Activated B cell treated with CpG ODN at 0.5 μM for 24 hours (primary cell): ENCODE results near the gene PCDHGC3. TPM values are rescaled to one million over a fixed set of nuclear protein-coding genes. Genes with fewer than 3 reads are reported as not detected.

Experiments used
- ATAC-seq: fragments of 200-7000 bp; cut with Tn5 transposase; one replicate; pipeline ENCODE4 v1.10.0; 2021; ENCODE audit warnings: low read depth, mild to moderate bottlenecking, moderate library complexity
- CTCF ChIA-PET: fragments of 350-600 bp; sonication (Branson Sonifier 250); formaldehyde crosslinking; loops from one replicate; lab custom pipeline; 2021; ENCODE audit warnings: antibody characterized with exemption; lab: Charles Lee
- POLR2A ChIA-PET: fragments of 350-600 bp; sonication (Branson Sonifier 250); formaldehyde crosslinking; loops from one replicate; lab custom pipeline; 2021; ENCODE audit warnings: antibody characterized with exemption; lab: Charles Lee
- DNase-seq: peaks from one replicate; pipeline ENCODE4 v3.0.0; 2022
- H3K27ac Mint-ChIP-seq: one replicate; pipeline ENCODE4 v1.8.0; 2020; ENCODE audit warnings: mixed read lengths
- H3K27me3 Mint-ChIP-seq: one replicate; pipeline ENCODE4 v1.8.0; 2021; ENCODE audit warnings: mixed read lengths
- H3K36me3 Mint-ChIP-seq: one replicate; pipeline ENCODE4 v1.8.0; 2021; ENCODE audit warnings: low read depth, mixed read lengths
- H3K4me1 Mint-ChIP-seq: one replicate; pipeline ENCODE4 v1.8.0; 2021; ENCODE audit warnings: mixed read lengths
- H3K4me3 Mint-ChIP-seq: one replicate; pipeline ENCODE4 v1.8.0; 2020; ENCODE audit warnings: mild to moderate bottlenecking, mixed read lengths
- H3K9me3 Mint-ChIP-seq: one replicate; pipeline ENCODE4 v1.8.0; 2020; ENCODE audit warnings: mixed read lengths
- CTCF ChIP-seq: fragments of 200-600 bp; IDR thresholded peaks from one replicate; pipeline ENCODE4 v1.8.0; 2022; ENCODE audit warnings: antibody characterized with exemption, mild to moderate bottlenecking
- intact Hi-C: fragments of 100-400 bp; cut with micrococcal nuclease; formaldehyde crosslinking; loops from one replicate; pipeline ENCODE4 v1.15.1; 2024
- total RNA-seq: library from RNA; stranded (reverse); gene quantifications from 2 replicates; pipeline ENCODE4 v1.2.3, GENCODE V29; 2022

PCDHGC3 gene
- total RNA-seq, 1 donor from 2014 or later, result 3.3 TPM

DNA sequence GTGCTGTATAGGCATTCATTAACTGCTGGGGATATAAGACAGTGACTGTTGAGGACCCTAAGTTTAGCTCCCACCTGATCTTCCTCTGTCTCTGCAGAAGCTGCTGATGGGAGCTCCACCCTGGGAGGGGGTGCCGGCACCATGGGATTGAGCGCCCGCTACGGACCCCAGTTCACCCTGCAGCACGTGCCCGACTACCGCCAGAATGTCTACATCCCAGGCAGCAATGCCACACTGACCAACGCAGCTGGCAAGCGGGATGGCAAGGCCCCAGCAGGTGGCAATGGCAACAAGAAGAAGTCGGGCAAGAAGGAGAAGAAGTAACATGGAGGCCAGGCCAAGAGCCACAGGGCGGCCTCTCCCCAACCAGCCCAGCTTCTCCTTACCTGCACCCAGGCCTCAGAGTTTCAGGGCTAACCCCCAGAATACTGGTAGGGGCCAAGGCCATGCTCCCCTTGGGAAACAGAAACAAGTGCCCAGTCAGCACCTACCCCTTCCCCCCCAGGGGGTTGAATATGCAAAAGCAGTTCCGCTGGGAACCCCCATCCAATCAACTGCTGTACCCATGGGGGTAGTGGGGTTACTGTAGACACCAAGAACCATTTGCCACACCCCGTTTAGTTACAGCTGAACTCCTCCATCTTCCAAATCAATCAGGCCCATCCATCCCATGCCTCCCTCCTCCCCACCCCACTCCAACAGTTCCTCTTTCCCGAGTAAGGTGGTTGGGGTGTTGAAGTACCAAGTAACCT lies 35.3 kb downstream of the PCDHGC3 start:
- Mint-ChIP-seq H3K4me1 (peaks cover 89% of the 10 kb centered on the region), H3K36me3 (peaks cover 19% of the 10 kb centered on the region), H3K9me3 (no peaks in the 10 kb centered on the region), H3K27me3 (no peaks in the 10 kb centered on the region), H3K27ac (peak overlapping the region; percentile 62), H3K4me3 (peak overlapping the region; percentile 32)
- ChIA-PET CTCF (interaction anchor here (1.0 to 5.2 kb wide), 6 partner anchors 9 to 90 kb away, joined by 3 to 44 read pairs (median 6); partner anchors contain the start of genes PCDHGA11 and PCDHGA12), POLR2A (interaction anchor here (0.8 to 5.3 kb wide), 3 partner anchors 20 to 191 kb away, joined by 3 to 24 read pairs (median 4); partner anchors contain the start of genes PCDHGA12 and TAF7)
- ATAC-seq (peak; percentile 73), DNase-seq (peak; percentile 52)
- intact Hi-C loops, result loop anchor here (1.0 to 5.0 kb wide), 3 partner anchors 34 to 191 kb away; partner anchors contain the start of genes DIAPH1 and TAF7
- no peak for TF ChIP-seq CTCF

DNA sequence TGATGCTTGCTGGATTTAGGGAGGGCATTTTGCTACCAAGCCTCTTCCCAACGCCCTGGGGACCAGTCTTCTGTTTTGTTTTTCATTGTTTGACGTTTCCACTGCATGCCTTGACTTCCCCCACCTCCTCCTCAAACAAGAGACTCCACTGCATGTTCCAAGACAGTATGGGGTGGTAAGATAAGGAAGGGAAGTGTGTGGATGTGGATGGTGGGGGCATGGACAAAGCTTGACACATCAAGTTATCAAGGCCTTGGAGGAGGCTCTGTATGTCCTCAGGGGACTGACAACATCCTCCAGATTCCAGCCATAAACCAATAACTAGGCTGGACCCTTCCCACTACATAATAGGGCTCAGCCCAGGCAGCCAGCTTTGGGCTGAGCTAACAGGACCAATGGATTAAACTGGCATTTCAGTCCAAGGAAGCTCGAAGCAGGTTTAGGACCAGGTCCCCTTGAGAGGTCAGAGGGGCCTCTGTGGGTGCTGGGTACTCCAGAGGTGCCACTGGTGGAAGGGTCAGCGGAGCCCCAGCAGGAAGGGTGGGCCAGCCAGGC lies 36.1 kb downstream of the PCDHGC3 start:
- peak overlapping the region; percentile 32 for H3K4me3 Mint-ChIP-seq
- H3K27ac Mint-ChIP-seq, result peak overlapping the region; percentile 62
- peaks cover 28% of the 10 kb centered on the region for H3K36me3 Mint-ChIP-seq
- no peak for TF ChIP-seq CTCF
- POLR2A ChIA-PET, result interaction anchor here (0.9 to 5.3 kb wide), 3 partner anchors 11 to 191 kb away, joined by 3 to 24 read pairs (median 9); partner anchors contain the start of gene TAF7
- ATAC-seq (no peak), DNase-seq (no peak)
- CTCF ChIA-PET, result interaction anchor here (0.8 to 5.2 kb wide), 11 partner anchors 10 to 91 kb away, joined by 3 to 44 read pairs (median 7); partner anchors contain the start of genes PCDHGA11 and PCDHGA12
- H3K27me3 Mint-ChIP-seq, result no peaks in the 10 kb centered on the region
- H3K9me3 Mint-ChIP-seq, result no peaks in the 10 kb centered on the region
- peaks cover 90% of the 10 kb centered on the region for H3K4me1 Mint-ChIP-seq
- intact Hi-C loops, result loop anchor here (1.0 to 5.0 kb wide), 5 partner anchors 20 to 192 kb away; partner anchors contain the start of genes DIAPH1, PCDHGA12 and TAF7

- H3K36me3 Mint-ChIP-seq, result peaks cover 33% of the 10 kb centered on the region
- no peaks in the 10 kb centered on the region for H3K27me3 Mint-ChIP-seq
- H3K4me1 Mint-ChIP-seq, result peaks cover 84% of the 10 kb centered on the region
- H3K4me3 Mint-ChIP-seq, result peak overlapping the region; percentile 85
- DNase-seq (peak; percentile 66), ATAC-seq (no peak)
- CTCF ChIA-PET, result interaction anchor here (0.8 to 5.2 kb wide), 18 partner anchors 9 to 91 kb away, joined by 3 to 44 read pairs (median 4); partner anchors contain the start of genes PCDHGA11 and PCDHGA12
- POLR2A ChIA-PET, result interaction anchor here (0.6 to 5.3 kb wide), 4 partner anchors 11 to 192 kb away, joined by 3 to 24 read pairs (median 6); partner anchors contain the start of gene TAF7
- H3K27ac Mint-ChIP-seq, result peak overlapping the region; percentile 20
- no peaks in the 10 kb centered on the region for H3K9me3 Mint-ChIP-seq
- peak; percentile 37 for TF ChIP-seq CTCF
- intact Hi-C loops, result loop anchor here (1.0 to 5.0 kb wide), 3 partner anchors 20 to 105 kb away; partner anchors contain the start of genes DIAPH1 and PCDHGA12
These were observed 36.7 kb downstream of the PCDHGC3 start for GRCh38 chr5:141512390-141512910.

DNA sequence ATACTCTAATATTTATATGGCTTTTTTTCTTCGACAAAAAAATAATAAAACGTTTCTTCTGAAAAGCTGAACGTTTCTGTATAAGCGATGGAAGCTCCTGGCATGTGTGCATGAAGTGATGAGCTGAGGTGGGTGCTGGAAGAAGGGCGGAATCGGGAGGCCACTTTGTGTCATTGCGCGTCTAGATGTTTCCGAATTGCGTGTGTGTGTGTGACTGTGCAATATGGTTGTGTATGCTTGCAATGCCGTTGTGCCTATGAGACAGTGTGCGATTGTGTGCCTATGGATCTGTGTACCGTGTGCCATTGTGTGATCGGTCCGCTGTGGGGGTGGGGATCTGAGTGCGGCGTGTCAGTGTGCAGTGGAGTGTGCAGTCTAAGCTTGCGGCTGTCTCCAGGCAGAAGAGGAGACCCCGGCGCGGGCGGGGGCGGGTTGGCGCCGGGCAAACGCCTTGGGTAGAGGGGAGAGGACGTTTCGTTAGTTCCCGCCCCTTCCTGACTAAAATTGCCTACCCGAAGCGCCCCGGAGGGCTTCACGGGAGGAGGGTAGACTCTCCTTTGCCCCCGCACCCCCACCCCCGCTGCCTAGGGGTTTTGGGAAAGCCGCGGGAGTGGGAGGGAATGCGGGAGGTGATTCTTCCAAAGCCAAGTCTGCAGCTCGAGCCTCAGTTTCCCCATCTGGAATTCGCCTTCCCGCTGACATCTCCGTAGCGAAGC lies 37.3 kb downstream of the PCDHGC3 start:
- POLR2A ChIA-PET, result interaction anchor here (0.6 to 5.3 kb wide), 5 partner anchors 10 to 193 kb away, joined by 3 to 24 read pairs (median 6); partner anchors contain the start of gene TAF7
- intact Hi-C loops, result loop anchor here (1.0 to 5.0 kb wide), 3 partner anchors 21 to 104 kb away; partner anchors contain the start of genes DIAPH1 and PCDHGA12
- Mint-ChIP-seq H3K4me3 (peak overlapping the region; percentile 85), H3K27ac (peak overlapping the region; percentile 20), H3K36me3 (peaks cover 39% of the 10 kb centered on the region), H3K4me1 (peaks cover 77% of the 10 kb centered on the region), H3K9me3 (no peaks in the 10 kb centered on the region), H3K27me3 (no peaks in the 10 kb centered on the region)
- CTCF ChIA-PET, result interaction anchor here (0.8 to 5.2 kb wide), 19 partner anchors 10 to 92 kb away, joined by 3 to 44 read pairs (median 5); partner anchors contain the start of genes PCDHGA11 and PCDHGA12
- TF ChIP-seq CTCF, result no peak
- ATAC-seq (peak; percentile 7), DNase-seq (no peak)
